Smooth muscle cell (in vitro differentiated cells): ENCODE measurements around the gene SHROOM1. TPM values are rescaled to one million over a fixed set of nuclear protein-coding genes. Genes with fewer than 3 reads are reported as not detected.

ENCODE experiments used
- DNase-seq: peaks from one replicate; lab custom pipeline; 2025; ENCODE audit not compliant: unreplicated experiment; lab: John Stamatoyannopoulos, UW
- H2AFZ ChIP-seq: fragments of 200-600 bp; sonication (generic); 2 replicates; pipeline ENCODE4 v1.6.0; 2016; ENCODE audit warnings: antibody characterized with exemption, low read depth, mild to moderate bottlenecking
- H3F3A ChIP-seq: fragments of 200-600 bp; sonication (generic); 2 replicates; pipeline ENCODE4 v1.6.0; 2017; ENCODE audit warnings: antibody characterized with exemption, low read depth
- H3K27ac ChIP-seq: fragments of 200-600 bp; sonication (generic); 2 replicates; pipeline ENCODE4 v1.5.1; 2016; ENCODE audit warnings: low read depth, mild to moderate bottlenecking
- H3K27me3 ChIP-seq: fragments of 200-600 bp; sonication (generic); 2 replicates; pipeline ENCODE4 v1.6.1; 2016; ENCODE audit warnings: low read depth, mild to moderate bottlenecking
- H3K36me3 ChIP-seq: fragments of 200-600 bp; sonication (generic); 2 replicates; pipeline ENCODE4 v1.5.1; 2016; ENCODE audit warnings: low read depth
- H3K4me1 ChIP-seq: fragments of 200-600 bp; sonication (generic); 2 replicates; pipeline ENCODE4 v1.5.1; 2016; ENCODE audit warnings: low read depth
- H3K4me2 ChIP-seq: fragments of 200-600 bp; sonication (generic); 2 replicates; pipeline ENCODE4 v1.6.0; 2016; ENCODE audit warnings: mild to moderate bottlenecking
- H3K4me3 ChIP-seq: fragments of 200-600 bp; sonication (generic); 2 replicates; pipeline ENCODE4 v1.5.1; 2016; ENCODE audit warnings: mild to moderate bottlenecking
- H3K79me2 ChIP-seq: fragments of 200-600 bp; sonication (generic); 2 replicates; pipeline ENCODE4 v1.6.0; 2016; ENCODE audit warnings: low read depth, mild to moderate bottlenecking
- H3K9ac ChIP-seq: fragments of 200-600 bp; sonication (generic); 2 replicates; pipeline ENCODE4 v1.6.0; 2016; ENCODE audit warnings: low read depth
- H3K9me3 ChIP-seq: fragments of 200-600 bp; sonication (generic); replicated peaks from 2 replicates; pipeline ENCODE4 v1.5.1; 2016; ENCODE audit warnings: low read depth
- H4K20me1 ChIP-seq: fragments of 200-600 bp; sonication (generic); 2 replicates; pipeline ENCODE4 v1.6.0; 2016; ENCODE audit warnings: low read depth
- WGBS: methylation state at CpG from one replicate; pipeline ENCODE4 v1.1.7; 2016; ENCODE audit warnings: low lambda C conversion rate; 5-methylcytosine and 5-hydroxymethylcytosine counted together
- polyA plus RNA-seq: library from polyadenylated mRNA; unstranded; fragments of >200 nt; fragmentation: Nextera tagmentation; extraction: Ambion mirVana; gene quantifications from 2 replicates; pipeline ENCODE4 v1.2.1, GENCODE V29; 2016
- total RNA-seq: library from RNA; depleted of rRNA; stranded (reverse); fragments of >200 nt; gene quantifications from 2 replicates; pipeline ENCODE4 v1.2.3, GENCODE V29; 2014
- TF ChIP-seq, protein P1 (sequence below): fragments of 200-600 bp; sonication (generic); IDR thresholded peaks from 2 replicates; pipeline ENCODE4 v1.5.1; 2017; ENCODE audit warnings: borderline replicate concordance, mild to moderate bottlenecking, antibody characterized with exemption; ENCODE audit not compliant: insufficient read depth, poor library complexity, severe bottlenecking

Gene SHROOM1
- total and polyA plus RNA-seq, 2 experiments from 2014 or later = 5.9 to 12.0 TPM

GRCh38 chr5:132817011-132817410, 13.4 kb downstream of the SHROOM1 start:
- peaks cover 33% of the 10 kb centered on the region for H3K27me3 ChIP-seq
- 66% methylated on average over 1 of the region's 1 CpG for WGBS
- H3K36me3 ChIP-seq = no peaks in the 10 kb centered on the region
- no peak for DNase-seq
- no peak overlapping the region for H3K4me3 ChIP-seq
- no peak overlapping the region for H3K4me2 ChIP-seq
- H2AFZ ChIP-seq = no peak overlapping the region
- no peaks in the 10 kb centered on the region for H3F3A ChIP-seq
- peaks cover 3% of the 10 kb centered on the region for H3K4me1 ChIP-seq
- H3K9ac ChIP-seq = no peak overlapping the region
- H3K27ac ChIP-seq = no peak overlapping the region
- TF ChIP-seq, protein P1, sequence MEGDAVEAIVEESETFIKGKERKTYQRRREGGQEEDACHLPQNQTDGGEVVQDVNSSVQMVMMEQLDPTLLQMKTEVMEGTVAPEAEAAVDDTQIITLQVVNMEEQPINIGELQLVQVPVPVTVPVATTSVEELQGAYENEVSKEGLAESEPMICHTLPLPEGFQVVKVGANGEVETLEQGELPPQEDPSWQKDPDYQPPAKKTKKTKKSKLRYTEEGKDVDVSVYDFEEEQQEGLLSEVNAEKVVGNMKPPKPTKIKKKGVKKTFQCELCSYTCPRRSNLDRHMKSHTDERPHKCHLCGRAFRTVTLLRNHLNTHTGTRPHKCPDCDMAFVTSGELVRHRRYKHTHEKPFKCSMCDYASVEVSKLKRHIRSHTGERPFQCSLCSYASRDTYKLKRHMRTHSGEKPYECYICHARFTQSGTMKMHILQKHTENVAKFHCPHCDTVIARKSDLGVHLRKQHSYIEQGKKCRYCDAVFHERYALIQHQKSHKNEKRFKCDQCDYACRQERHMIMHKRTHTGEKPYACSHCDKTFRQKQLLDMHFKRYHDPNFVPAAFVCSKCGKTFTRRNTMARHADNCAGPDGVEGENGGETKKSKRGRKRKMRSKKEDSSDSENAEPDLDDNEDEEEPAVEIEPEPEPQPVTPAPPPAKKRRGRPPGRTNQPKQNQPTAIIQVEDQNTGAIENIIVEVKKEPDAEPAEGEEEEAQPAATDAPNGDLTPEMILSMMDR = no peak
- no peaks in the 10 kb centered on the region for H3K9me3 ChIP-seq
- H3K79me2 ChIP-seq = no peaks in the 10 kb centered on the region
- no peaks in the 10 kb centered on the region for H4K20me1 ChIP-seq

DNA sequence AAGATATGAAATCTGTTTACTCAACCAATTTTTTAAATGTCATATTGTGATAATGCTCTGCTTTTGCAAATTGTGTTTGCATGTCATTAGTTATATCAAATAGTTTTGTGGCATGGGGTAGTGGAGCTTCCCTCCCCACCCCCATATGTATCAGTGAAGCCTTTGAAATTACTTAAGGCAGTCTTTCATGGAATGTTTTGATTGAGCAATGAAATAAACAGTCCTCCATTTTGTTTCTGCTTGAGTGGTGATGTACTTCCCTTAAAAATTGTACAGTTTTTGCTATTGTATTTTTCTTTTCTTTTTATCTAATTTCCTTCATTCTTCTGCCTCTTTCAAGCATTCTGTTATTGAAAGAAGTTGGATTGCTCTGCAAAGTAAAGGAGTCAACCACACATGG, 13.9 kb downstream of the SHROOM1 start:
- no peak overlapping the region for H3K4me3 ChIP-seq
- no peak for DNase-seq
- H3K9ac ChIP-seq = no peak overlapping the region
- H3K27ac ChIP-seq = no peak overlapping the region
- no peak overlapping the region for H2AFZ ChIP-seq
- H3K4me1 ChIP-seq = peaks cover 3% of the 10 kb centered on the region
- H3K27me3 ChIP-seq = peaks cover 38% of the 10 kb centered on the region
- H3K4me2 ChIP-seq = no peak overlapping the region
- no peaks in the 10 kb centered on the region for H3K79me2 ChIP-seq
- no peaks in the 10 kb centered on the region for H3K36me3 ChIP-seq
- no peaks in the 10 kb centered on the region for H3K9me3 ChIP-seq
- no peaks in the 10 kb centered on the region for H4K20me1 ChIP-seq
- TF ChIP-seq, protein P1 = no peak
- H3F3A ChIP-seq = no peaks in the 10 kb centered on the region

DNA sequence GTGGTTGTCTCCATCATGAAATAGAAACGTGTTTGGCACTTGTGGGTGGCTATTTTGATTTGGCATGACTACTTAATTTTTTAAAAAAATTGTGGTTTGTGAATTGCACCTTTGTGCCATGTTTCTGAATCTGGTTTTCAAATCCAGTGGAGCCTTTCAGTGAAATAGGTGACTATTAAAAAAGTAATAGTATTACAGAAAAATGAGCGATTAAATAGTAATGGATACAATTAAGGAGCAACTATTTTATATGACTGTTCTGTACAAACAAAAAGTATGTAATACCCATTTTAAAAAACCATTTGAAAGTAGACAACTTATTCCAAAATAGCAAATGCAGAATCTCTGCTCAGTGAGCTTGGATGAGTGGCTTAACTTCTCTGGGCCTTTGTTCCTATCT, 14.4 kb downstream of the SHROOM1 start:
- Histone ChIP-seq H3K27ac (no peak overlapping the region), H3K36me3 (no peaks in the 10 kb centered on the region), H3K4me2 (no peak overlapping the region), H3K4me1 (peaks cover 3% of the 10 kb centered on the region), H3K9ac (no peak overlapping the region), H3F3A (no peaks in the 10 kb centered on the region), H3K27me3 (peaks cover 43% of the 10 kb centered on the region), H4K20me1 (no peaks in the 10 kb centered on the region), H2AFZ (no peak overlapping the region), H3K9me3 (no peaks in the 10 kb centered on the region), H3K4me3 (no peak overlapping the region), H3K79me2 (no peaks in the 10 kb centered on the region)
- 85% methylated on average over 2 of the region's 2 CpGs for WGBS
- DNase-seq = no peak
- TF ChIP-seq, protein P1 = no peak

DNA sequence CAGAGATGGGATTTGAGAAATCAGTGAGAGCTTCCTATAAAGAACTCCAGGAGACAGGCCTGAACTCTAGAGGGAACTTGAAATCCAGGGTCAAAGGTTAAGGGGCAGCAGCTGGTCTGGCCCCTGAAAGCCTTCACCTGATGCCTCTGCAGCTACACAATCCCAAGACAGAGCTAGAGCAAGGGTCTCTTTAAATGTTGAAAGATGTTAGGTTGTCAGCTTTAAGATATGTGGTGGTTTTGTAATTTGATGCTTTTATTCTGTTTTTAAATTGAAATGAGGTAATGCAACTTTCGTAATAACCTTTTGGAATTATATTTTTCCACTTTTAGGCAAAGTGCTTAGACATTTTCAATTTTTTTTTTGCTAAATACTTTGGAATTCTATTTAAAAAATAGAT, 15.0 kb downstream of the SHROOM1 start:
- whole genome bisulfite sequencing = 83% methylated on average over 1 of the region's 1 CpG

More for the DNA sequence above, 15.0 kb downstream of the SHROOM1 start:
- Histone ChIP-seq H3K4me3 (no peak overlapping the region), H3K4me2 (no peak overlapping the region), H3K9me3 (no peaks in the 10 kb centered on the region), H3K79me2 (no peaks in the 10 kb centered on the region), H3K4me1 (peaks cover 3% of the 10 kb centered on the region), H3F3A (no peaks in the 10 kb centered on the region), H3K9ac (no peak overlapping the region), H3K36me3 (no peaks in the 10 kb centered on the region), H2AFZ (no peak overlapping the region), H3K27ac (no peak overlapping the region), H3K27me3 (peaks cover 45% of the 10 kb centered on the region), H4K20me1 (no peaks in the 10 kb centered on the region)
- no peak for DNase-seq
- TF ChIP-seq, protein P1 = no peak
